ENCODE data around the gene NTN4. TPM values are rescaled to one million over a fixed set of nuclear protein-coding genes. Genes with fewer than 3 reads are reported as not detected.

Gene NTN4
- total and polyA plus RNA-seq, 9 donors: 25.0 to 46.9 (median 43.1) TPM

GRCh38 chr12:95802482-95803270 is 12.1 kb upstream of the NTN4 start:
- Histone ChIP-seq H3K9me3 (replicated peaks; ENCODE audit: control insufficient read depth, low read depth, low read length) (no peaks in the 10 kb centered on the region), H3K36me3 (ENCODE audit: control insufficient read depth, insufficient read depth, low read length) (no peaks in the 10 kb centered on the region), H3K4me3 (ENCODE audit: low read length) (no peak overlapping the region), H3K4me1 (ENCODE audit: control insufficient read depth, insufficient read depth, low read length) (no peaks in the 10 kb centered on the region), H3K27ac (ENCODE audit: low read length) (no peak overlapping the region), H3K27me3 (ENCODE audit: control insufficient read depth, insufficient read depth, low read length) (no peaks in the 10 kb centered on the region)
- DNase-seq: peak; percentile 34
- no CpG with 5 or more reads among the region's 5 CpGs for WGBS (ENCODE audit: insufficient coverage)

- H3K4me3 ChIP-seq (ENCODE audit: low read length): no peak overlapping the region
- DNase-seq: no peak
- H3K4me1 ChIP-seq (ENCODE audit: control insufficient read depth, insufficient read depth, low read length): no peaks in the 10 kb centered on the region
- WGBS (ENCODE audit: insufficient coverage): 78% methylated on average over 2 of the region's 2 CpGs
- no peaks in the 10 kb centered on the region for H3K9me3 ChIP-seq (replicated peaks; ENCODE audit: control insufficient read depth, low read depth, low read length)
- H3K27ac ChIP-seq (ENCODE audit: low read length): no peak overlapping the region
- H3K27me3 ChIP-seq (ENCODE audit: control insufficient read depth, insufficient read depth, low read length): peaks cover 2% of the 10 kb centered on the region
- no peaks in the 10 kb centered on the region for H3K36me3 ChIP-seq (ENCODE audit: control insufficient read depth, insufficient read depth, low read length)
Observed at GRCh38 chr12:95796982-95797289, 6.4 kb upstream of the NTN4 start.

- H3K4me1 ChIP-seq (ENCODE audit: control insufficient read depth, insufficient read depth, low read length): peaks cover 2% of the 10 kb centered on the region
- 100% methylated on average over 1 of the region's 4 CpGs for WGBS (ENCODE audit: insufficient coverage)
- H3K27ac ChIP-seq (ENCODE audit: low read length): no peak overlapping the region
Observed at GRCh38 chr12:95796225-95796981, 5.8 kb upstream of the NTN4 start.

GRCh38 chr12:95790917-95791849 is 619 bp upstream of the NTN4 start:
- WGBS (ENCODE audit: insufficient coverage): under 1% methylated on average over 29 of the region's 49 CpGs
- peak; percentile 42 for DNase-seq

More at GRCh38 chr12:95796225-95796981, 5.8 kb upstream of the NTN4 start:
- Histone ChIP-seq H3K9me3 (replicated peaks; ENCODE audit: control insufficient read depth, low read depth, low read length) (no peaks in the 10 kb centered on the region), H3K27me3 (ENCODE audit: control insufficient read depth, insufficient read depth, low read length) (peaks cover 3% of the 10 kb centered on the region), H3K36me3 (ENCODE audit: control insufficient read depth, insufficient read depth, low read length) (no peaks in the 10 kb centered on the region), H3K4me3 (ENCODE audit: low read length) (no peak overlapping the region)
- no peak for DNase-seq

GRCh38 chr12:95789126-95790032 is 1.2 kb downstream of the NTN4 start:
- H3K4me3 ChIP-seq (ENCODE audit: low read length): peak overlapping the region; percentile 71
- peaks cover 24% of the 10 kb centered on the region for H3K4me1 ChIP-seq (ENCODE audit: control insufficient read depth, insufficient read depth, low read length)
- WGBS (ENCODE audit: insufficient coverage): 3% methylated on average over 24 of the region's 39 CpGs
- peaks cover 6% of the 10 kb centered on the region for H3K36me3 ChIP-seq (ENCODE audit: control insufficient read depth, insufficient read depth, low read length)
- H3K27ac ChIP-seq (ENCODE audit: low read length): peak overlapping the region; percentile 70
- H3K9me3 ChIP-seq (replicated peaks; ENCODE audit: control insufficient read depth, low read depth, low read length): no peaks in the 10 kb centered on the region
- DNase-seq: peak; percentile 22
- peaks cover 22% of the 10 kb centered on the region for H3K27me3 ChIP-seq (ENCODE audit: control insufficient read depth, insufficient read depth, low read length)

More at GRCh38 chr12:95790917-95791849, 619 bp upstream of the NTN4 start:
- Histone ChIP-seq H3K27me3 (ENCODE audit: control insufficient read depth, insufficient read depth, low read length) (peaks cover 22% of the 10 kb centered on the region), H3K36me3 (ENCODE audit: control insufficient read depth, insufficient read depth, low read length) (peaks cover 6% of the 10 kb centered on the region), H3K4me3 (ENCODE audit: low read length) (peak overlapping the region; percentile 71), H3K27ac (ENCODE audit: low read length) (peak overlapping the region; percentile 86), H3K9me3 (replicated peaks; ENCODE audit: control insufficient read depth, low read depth, low read length) (no peaks in the 10 kb centered on the region), H3K4me1 (ENCODE audit: control insufficient read depth, insufficient read depth, low read length) (peaks cover 21% of the 10 kb centered on the region)

- peaks cover 24% of the 10 kb centered on the region for H3K4me1 ChIP-seq (ENCODE audit: control insufficient read depth, insufficient read depth, low read length)
- H3K9me3 ChIP-seq (replicated peaks; ENCODE audit: control insufficient read depth, low read depth, low read length): no peaks in the 10 kb centered on the region
- no peak overlapping the region for H3K27ac ChIP-seq (ENCODE audit: low read length)
- H3K4me3 ChIP-seq (ENCODE audit: low read length): peak overlapping the region; percentile 71
- WGBS (ENCODE audit: insufficient coverage): no CpG with 5 or more reads among the region's 1 CpG
- H3K27me3 ChIP-seq (ENCODE audit: control insufficient read depth, insufficient read depth, low read length): peaks cover 22% of the 10 kb centered on the region
- no peak for DNase-seq
- H3K36me3 ChIP-seq (ENCODE audit: control insufficient read depth, insufficient read depth, low read length): peaks cover 6% of the 10 kb centered on the region
Observed at GRCh38 chr12:95788637-95789036, 1.9 kb downstream of the NTN4 start.

GRCh38 chr12:95787274-95787818 is 3.2 kb downstream of the NTN4 start:
- no peak for DNase-seq
- peaks cover 20% of the 10 kb centered on the region for H3K27me3 ChIP-seq (ENCODE audit: control insufficient read depth, insufficient read depth, low read length)
- no peak overlapping the region for H3K27ac ChIP-seq (ENCODE audit: low read length)
- peaks cover 24% of the 10 kb centered on the region for H3K4me1 ChIP-seq (ENCODE audit: control insufficient read depth, insufficient read depth, low read length)
- H3K4me3 ChIP-seq (ENCODE audit: low read length): no peak overlapping the region
- H3K36me3 ChIP-seq (ENCODE audit: control insufficient read depth, insufficient read depth, low read length): peaks cover 6% of the 10 kb centered on the region
- no peaks in the 10 kb centered on the region for H3K9me3 ChIP-seq (replicated peaks; ENCODE audit: control insufficient read depth, low read depth, low read length)
- WGBS (ENCODE audit: insufficient coverage): 81% methylated on average over 7 of the region's 12 CpGs

GRCh38 chr12:95784915-95785314 is 5.6 kb downstream of the NTN4 start:
- Histone ChIP-seq H3K36me3 (ENCODE audit: control insufficient read depth, insufficient read depth, low read length) (peaks cover 10% of the 10 kb centered on the region), H3K9me3 (replicated peaks; ENCODE audit: control insufficient read depth, low read depth, low read length) (no peaks in the 10 kb centered on the region), H3K4me3 (ENCODE audit: low read length) (no peak overlapping the region), H3K4me1 (ENCODE audit: control insufficient read depth, insufficient read depth, low read length) (peaks cover 16% of the 10 kb centered on the region), H3K27me3 (ENCODE audit: control insufficient read depth, insufficient read depth, low read length) (peaks cover 10% of the 10 kb centered on the region), H3K27ac (ENCODE audit: low read length) (no peak overlapping the region)
- WGBS (ENCODE audit: insufficient coverage): no CpG with 5 or more reads among the region's 1 CpG
- no peak for DNase-seq

- Histone ChIP-seq H3K4me1 (ENCODE audit: control insufficient read depth, insufficient read depth, low read length) (peaks cover 11% of the 10 kb centered on the region), H3K36me3 (ENCODE audit: control insufficient read depth, insufficient read depth, low read length) (peaks cover 10% of the 10 kb centered on the region), H3K4me3 (ENCODE audit: low read length) (no peak overlapping the region), H3K27ac (ENCODE audit: low read length) (no peak overlapping the region), H3K27me3 (ENCODE audit: control insufficient read depth, insufficient read depth, low read length) (peaks cover 4% of the 10 kb centered on the region), H3K9me3 (replicated peaks; ENCODE audit: control insufficient read depth, low read depth, low read length) (no peaks in the 10 kb centered on the region)
- no peak for DNase-seq
- WGBS (ENCODE audit: insufficient coverage): no CpG with 5 or more reads among the region's 4 CpGs
Observed at GRCh38 chr12:95784286-95784685, 6.3 kb downstream of the NTN4 start.

Data from muscle of leg (tissue), 11 donors.